HG03378 (cell line): Measurements from ENCODE around the gene MALAT1.
A peak's percentile ranks its signal among the peaks of the same experiment; 100 is the strongest.

Experiments used
- ATAC-seq: cut with Tn5 transposase; IDR thresholded peaks from one replicate; pipeline ENCODE4 v1.9.1; 2021; ENCODE audit warnings: mild to moderate bottlenecking, moderate library complexity; ENCODE audit not compliant: unreplicated experiment

Gene MALAT1

GRCh38 chr11:65478388-65479183, 20.3 kb upstream of the MALAT1 start:
- no peak for ATAC-seq

GRCh38 chr11:65479184-65480145, 19.4 kb upstream of the MALAT1 start:
- ATAC-seq: no peak

- ATAC-seq: no peak
Measured at GRCh38 chr11:65482306-65482850, 16.5 kb upstream of the MALAT1 start.

- no peak for ATAC-seq
Measured at GRCh38 chr11:65485920-65486219, 13.0 kb upstream of the MALAT1 start.

GRCh38 chr11:65486570-65487466, 12.0 kb upstream of the MALAT1 start:
- ATAC-seq: no peak

GRCh38 chr11:65487467-65488272, 11.2 kb upstream of the MALAT1 start:
- no peak for ATAC-seq

GRCh38 chr11:65488273-65489034, 10.4 kb upstream of the MALAT1 start:
- no peak for ATAC-seq

GRCh38 chr11:65489035-65489705, 9.7 kb upstream of the MALAT1 start:
- ATAC-seq: no peak

GRCh38 chr11:65489706-65490320, 9.0 kb upstream of the MALAT1 start:
- no peak for ATAC-seq

- no peak for ATAC-seq
Measured at GRCh38 chr11:65491163-65491465, 7.7 kb upstream of the MALAT1 start.

- no peak for ATAC-seq
Measured at GRCh38 chr11:65491614-65492386, 7.0 kb upstream of the MALAT1 start.

- no peak for ATAC-seq
Measured at GRCh38 chr11:65492387-65492636, 6.5 kb upstream of the MALAT1 start.

GRCh38 chr11:65492637-65493366, 6.0 kb upstream of the MALAT1 start:
- ATAC-seq: no peak

- ATAC-seq: no peak
Measured at GRCh38 chr11:65493367-65494176, 5.3 kb upstream of the MALAT1 start.

GRCh38 chr11:65496304-65497140, 2.3 kb upstream of the MALAT1 start:
- ATAC-seq: peak; percentile 9
